Activated T-helper 17 cell treated with anti-CD3 and anti-CD28 coated beads, Interleukin-2, amount 50 U/mL, for 72 hours (primary cell): ENCODE data around the gene MEGF6. TPM values are rescaled to one million over a fixed set of nuclear protein-coding genes. Genes with fewer than 3 reads are reported as not detected.

ENCODE experiments used
- ATAC-seq: fragments of 150-1000 bp; cut with Tn5 transposase; replicated peaks from 2 replicates; pipeline ENCODE4 v1.10.0; 2021; ENCODE audit warnings: mild to moderate bottlenecking, moderate library complexity
- H3K27ac Mint-ChIP-seq: one replicate; pipeline ENCODE4 v1.8.0; 2022; ENCODE audit warnings: mixed read lengths
- H3K27me3 Mint-ChIP-seq: one replicate; pipeline ENCODE4 v1.8.0; 2022; ENCODE audit warnings: mixed read lengths
- H3K36me3 Mint-ChIP-seq: one replicate; pipeline ENCODE4 v1.8.0; 2022; ENCODE audit warnings: low read depth, mild to moderate bottlenecking, mixed read lengths
- H3K4me1 Mint-ChIP-seq: one replicate; pipeline ENCODE4 v1.8.0; 2022; ENCODE audit warnings: mixed read lengths
- H3K4me3 Mint-ChIP-seq: one replicate; pipeline ENCODE4 v1.8.0; 2022; ENCODE audit warnings: mild to moderate bottlenecking, mixed read lengths
- H3K9me3 Mint-ChIP-seq: one replicate; pipeline ENCODE4 v1.8.0; 2022; ENCODE audit warnings: mixed read lengths
- total RNA-seq, 2 donors: library from RNA; stranded (reverse); gene quantifications; one replicate each; pipeline ENCODE4 v1.2.3, GENCODE V29; 2022

The MEGF6 gene
- total RNA-seq, 2 donors from 2014 or later: 5.0 to 9.7 TPM

DNA sequence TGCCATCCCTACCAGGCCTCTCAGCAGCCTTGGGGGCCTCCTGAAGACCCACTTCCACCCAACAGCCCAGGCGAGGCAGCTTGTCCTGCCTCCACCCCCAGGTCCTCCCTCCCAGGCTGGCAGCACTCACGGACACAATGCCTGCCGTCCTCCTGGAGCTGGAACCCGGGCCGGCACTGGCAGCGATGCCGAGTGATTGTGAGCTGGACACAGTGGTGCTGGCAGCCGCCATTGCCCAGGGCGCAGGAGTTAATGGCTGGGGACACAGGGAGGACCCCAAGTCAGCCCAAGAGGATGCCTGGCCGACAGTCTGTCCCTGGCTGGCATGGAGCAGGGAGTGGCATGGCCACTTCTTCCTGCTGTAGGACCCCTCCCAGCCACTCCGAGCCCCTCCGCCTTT lies 96.0 kb downstream of the MEGF6 start:
- Mint-ChIP-seq H3K27ac (no peak overlapping the region), H3K4me3 (no peak overlapping the region), H3K36me3 (no peaks in the 10 kb centered on the region), H3K9me3 (no peaks in the 10 kb centered on the region), H3K4me1 (no peaks in the 10 kb centered on the region), H3K27me3 (no peaks in the 10 kb centered on the region)
- no peak for ATAC-seq

- Mint-ChIP-seq H3K4me3 (no peak overlapping the region), H3K9me3 (no peaks in the 10 kb centered on the region), H3K36me3 (no peaks in the 10 kb centered on the region), H3K4me1 (no peaks in the 10 kb centered on the region), H3K27me3 (no peaks in the 10 kb centered on the region), H3K27ac (no peak overlapping the region)
- no peak for ATAC-seq
Observed at GRCh38 chr1:3514404-3514803, 96.9 kb downstream of the MEGF6 start.

GRCh38 chr1:3511856-3512255 lies 99.5 kb downstream of the MEGF6 start:
- no peak for ATAC-seq
- H3K4me3 Mint-ChIP-seq: no peak overlapping the region
- no peaks in the 10 kb centered on the region for H3K4me1 Mint-ChIP-seq
- H3K9me3 Mint-ChIP-seq: no peaks in the 10 kb centered on the region
- H3K36me3 Mint-ChIP-seq: no peaks in the 10 kb centered on the region
- no peak overlapping the region for H3K27ac Mint-ChIP-seq
- H3K27me3 Mint-ChIP-seq: no peaks in the 10 kb centered on the region

GRCh38 chr1:3511306-3511705 lies 100.0 kb downstream of the MEGF6 start:
- Mint-ChIP-seq H3K4me1 (no peaks in the 10 kb centered on the region), H3K36me3 (no peaks in the 10 kb centered on the region), H3K27me3 (no peaks in the 10 kb centered on the region), H3K4me3 (no peak overlapping the region), H3K27ac (no peak overlapping the region), H3K9me3 (no peaks in the 10 kb centered on the region)
- no peak for ATAC-seq

GRCh38 chr1:3510956-3511250 lies 100.4 kb downstream of the MEGF6 start:
- Mint-ChIP-seq H3K27me3 (no peaks in the 10 kb centered on the region), H3K9me3 (no peaks in the 10 kb centered on the region), H3K36me3 (no peaks in the 10 kb centered on the region), H3K4me1 (no peaks in the 10 kb centered on the region), H3K4me3 (no peak overlapping the region), H3K27ac (no peak overlapping the region)
- no peak for ATAC-seq

- H3K4me1 Mint-ChIP-seq: no peaks in the 10 kb centered on the region
- H3K9me3 Mint-ChIP-seq: no peaks in the 10 kb centered on the region
- H3K27me3 Mint-ChIP-seq: no peaks in the 10 kb centered on the region
- no peak overlapping the region for H3K27ac Mint-ChIP-seq
- no peak overlapping the region for H3K4me3 Mint-ChIP-seq
- no peaks in the 10 kb centered on the region for H3K36me3 Mint-ChIP-seq
- ATAC-seq: no peak
Observed at GRCh38 chr1:3510136-3510955, 101.0 kb downstream of the MEGF6 start.

DNA sequence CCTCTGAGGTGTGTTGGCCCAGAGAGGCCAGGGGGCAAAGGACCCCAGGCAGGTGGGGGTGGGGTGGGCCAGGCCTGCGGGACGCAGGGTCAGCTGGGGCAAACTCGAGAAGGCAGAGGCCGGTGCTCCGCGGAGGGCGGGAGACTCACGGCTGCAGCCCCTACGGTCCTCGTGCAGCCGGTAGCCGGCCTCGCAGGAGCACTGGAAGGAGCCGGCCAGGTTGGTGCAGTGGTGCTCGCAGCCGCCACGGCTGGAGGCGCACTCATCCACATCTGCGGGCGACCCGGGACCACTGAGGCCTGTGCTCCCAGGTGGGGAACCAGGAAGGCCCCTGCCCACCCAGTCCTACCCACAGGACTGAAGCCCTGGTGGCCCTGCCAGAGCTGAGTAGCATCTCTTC lies 101.6 kb downstream of the MEGF6 start:
- Mint-ChIP-seq H3K36me3 (no peaks in the 10 kb centered on the region), H3K27ac (no peak overlapping the region), H3K9me3 (no peaks in the 10 kb centered on the region), H3K4me3 (no peak overlapping the region), H3K4me1 (no peaks in the 10 kb centered on the region), H3K27me3 (no peaks in the 10 kb centered on the region)
- ATAC-seq: no peak

DNA sequence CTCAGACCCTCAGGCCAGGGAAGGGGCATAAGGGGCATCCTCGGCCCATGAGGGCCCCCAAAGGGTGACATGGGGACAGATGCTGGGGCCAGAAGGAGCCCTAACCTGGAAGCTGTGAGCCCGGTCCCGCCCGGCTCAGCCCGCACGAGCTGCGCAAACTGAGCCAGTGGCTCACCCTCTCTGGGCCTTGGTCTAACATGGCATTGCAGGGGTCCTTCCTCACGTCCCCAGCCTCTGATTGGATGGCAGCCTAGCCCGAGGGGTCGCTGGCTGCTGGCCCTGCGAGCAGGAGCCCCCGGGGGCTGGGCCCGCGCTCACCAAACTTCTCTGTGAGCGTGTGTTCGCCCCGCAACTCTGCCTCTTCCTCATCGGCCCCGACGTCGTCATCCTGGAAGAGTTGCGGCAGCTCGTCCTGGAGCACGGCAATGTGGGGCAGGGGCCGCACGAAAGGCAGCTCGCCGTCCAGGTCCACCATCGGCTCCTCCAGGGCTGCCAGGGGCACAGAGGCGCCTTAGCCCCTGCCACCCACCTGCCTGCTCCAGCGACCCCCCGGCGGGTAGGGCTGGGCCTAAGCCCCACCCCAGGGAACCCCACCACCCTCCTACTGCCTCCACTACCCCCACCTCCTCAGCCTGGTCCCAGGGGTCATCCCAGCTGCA lies 102.4 kb downstream of the MEGF6 start:
- H3K4me3 Mint-ChIP-seq: no peak overlapping the region
- H3K36me3 Mint-ChIP-seq: no peaks in the 10 kb centered on the region
- no peak overlapping the region for H3K27ac Mint-ChIP-seq
- H3K27me3 Mint-ChIP-seq: no peaks in the 10 kb centered on the region
- no peak for ATAC-seq
- no peaks in the 10 kb centered on the region for H3K4me1 Mint-ChIP-seq
- H3K9me3 Mint-ChIP-seq: no peaks in the 10 kb centered on the region

GRCh38 chr1:3507636-3508275 lies 103.6 kb downstream of the MEGF6 start:
- Mint-ChIP-seq H3K4me1 (no peaks in the 10 kb centered on the region), H3K4me3 (no peak overlapping the region), H3K9me3 (no peaks in the 10 kb centered on the region), H3K27ac (no peak overlapping the region), H3K27me3 (no peaks in the 10 kb centered on the region), H3K36me3 (no peaks in the 10 kb centered on the region)
- ATAC-seq: no peak

DNA sequence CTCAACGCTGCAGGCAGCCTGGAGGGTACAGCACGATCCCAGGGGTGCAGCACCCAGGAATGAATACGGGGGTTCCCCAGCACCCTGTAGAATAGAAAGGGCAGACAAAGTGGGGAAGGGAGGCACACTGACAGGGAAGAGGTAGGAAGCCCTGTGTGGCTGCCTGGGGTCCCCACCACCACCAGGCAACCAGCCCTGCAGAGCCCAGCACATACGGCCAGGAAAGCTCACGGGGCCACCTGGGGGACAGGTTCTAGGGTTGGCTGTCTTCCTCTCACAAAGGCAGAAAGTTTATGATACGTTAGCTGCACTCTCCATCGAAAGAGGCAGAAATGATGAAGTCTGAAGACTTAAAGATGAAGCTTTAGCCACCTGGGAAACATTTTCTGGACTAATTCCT lies 104.4 kb downstream of the MEGF6 start:
- Mint-ChIP-seq H3K4me3 (no peak overlapping the region), H3K27ac (no peak overlapping the region), H3K36me3 (no peaks in the 10 kb centered on the region), H3K4me1 (no peaks in the 10 kb centered on the region), H3K9me3 (no peaks in the 10 kb centered on the region), H3K27me3 (no peaks in the 10 kb centered on the region)
- no peak for ATAC-seq

DNA sequence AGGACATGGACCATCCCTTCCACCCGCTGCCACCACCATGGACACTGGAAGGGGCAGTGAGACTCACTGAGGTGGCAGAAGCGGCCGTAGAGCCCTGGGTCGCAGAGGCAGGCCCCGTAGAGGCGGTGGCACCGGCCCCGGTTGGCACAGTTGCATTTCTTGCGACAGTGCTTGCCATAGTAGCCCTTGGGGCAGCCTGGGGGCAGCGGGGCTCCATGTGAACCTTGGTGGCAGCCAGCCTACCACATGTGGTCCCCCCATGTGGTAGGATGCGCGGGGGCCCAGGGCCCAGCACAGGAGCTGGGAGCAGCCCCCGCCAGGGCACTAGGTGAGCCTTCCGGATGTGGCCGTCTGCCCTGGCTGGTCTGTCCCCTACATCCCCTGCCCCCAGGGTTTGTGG lies 105.3 kb downstream of the MEGF6 start:
- ATAC-seq: no peak
- Mint-ChIP-seq H3K36me3 (no peaks in the 10 kb centered on the region), H3K27ac (no peak overlapping the region), H3K4me3 (no peak overlapping the region), H3K9me3 (no peaks in the 10 kb centered on the region), H3K4me1 (no peaks in the 10 kb centered on the region), H3K27me3 (no peaks in the 10 kb centered on the region)

DNA sequence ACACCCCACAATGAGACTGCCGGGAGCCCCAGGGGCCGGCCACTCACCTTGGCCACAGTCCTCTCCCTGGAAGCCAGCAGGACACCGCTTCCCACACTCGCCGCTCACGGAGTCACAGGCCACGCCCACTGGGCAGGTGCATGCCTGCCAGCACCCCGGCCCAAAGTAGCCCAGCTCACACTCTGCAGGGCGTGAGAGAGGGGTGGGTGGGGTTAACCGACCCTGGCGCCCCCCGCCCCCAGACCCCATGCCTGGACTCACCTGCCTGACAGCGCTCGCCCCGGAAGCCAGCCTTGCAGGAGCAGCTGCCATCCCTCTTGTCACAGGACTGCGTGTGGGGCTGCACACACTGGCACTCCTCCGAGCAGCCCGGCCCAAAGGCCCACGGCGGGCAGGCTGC lies 106.1 kb downstream of the MEGF6 start:
- no peaks in the 10 kb centered on the region for H3K36me3 Mint-ChIP-seq
- no peaks in the 10 kb centered on the region for H3K4me1 Mint-ChIP-seq
- H3K27ac Mint-ChIP-seq: no peak overlapping the region
- H3K4me3 Mint-ChIP-seq: no peak overlapping the region
- no peaks in the 10 kb centered on the region for H3K27me3 Mint-ChIP-seq
- ATAC-seq: no peak
- no peaks in the 10 kb centered on the region for H3K9me3 Mint-ChIP-seq

DNA sequence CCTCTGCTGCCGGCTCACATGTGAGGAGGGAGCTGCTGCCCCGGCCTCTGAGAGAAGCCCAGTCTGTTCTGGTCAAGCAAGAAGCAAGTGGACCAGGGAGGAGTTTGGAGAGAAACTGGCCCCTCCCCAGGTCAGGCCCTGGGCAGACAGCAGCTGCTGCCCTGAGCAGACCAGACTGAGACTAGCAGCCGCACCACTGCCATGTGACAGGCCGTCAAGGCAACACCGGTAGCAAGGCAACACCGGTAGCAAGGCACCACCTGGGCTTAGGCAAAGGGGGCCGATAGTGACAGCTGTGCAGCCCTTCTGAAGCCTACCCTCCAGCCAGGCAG lies 106.5 kb downstream of the MEGF6 start:
- no peaks in the 10 kb centered on the region for H3K9me3 Mint-ChIP-seq
- no peak overlapping the region for H3K4me3 Mint-ChIP-seq
- H3K27ac Mint-ChIP-seq: no peak overlapping the region
- H3K4me1 Mint-ChIP-seq: no peaks in the 10 kb centered on the region
- H3K27me3 Mint-ChIP-seq: no peaks in the 10 kb centered on the region
- no peaks in the 10 kb centered on the region for H3K36me3 Mint-ChIP-seq
- ATAC-seq: no peak

- no peaks in the 10 kb centered on the region for H3K27me3 Mint-ChIP-seq
- no peak for ATAC-seq
- no peaks in the 10 kb centered on the region for H3K4me1 Mint-ChIP-seq
- no peaks in the 10 kb centered on the region for H3K36me3 Mint-ChIP-seq
- H3K27ac Mint-ChIP-seq: no peak overlapping the region
- no peaks in the 10 kb centered on the region for H3K9me3 Mint-ChIP-seq
- no peak overlapping the region for H3K4me3 Mint-ChIP-seq
Observed at GRCh38 chr1:3504151-3504821, 107.0 kb downstream of the MEGF6 start.

GRCh38 chr1:3503525-3503886 lies 107.8 kb downstream of the MEGF6 start:
- H3K4me1 Mint-ChIP-seq: no peaks in the 10 kb centered on the region
- no peaks in the 10 kb centered on the region for H3K9me3 Mint-ChIP-seq
- no peak overlapping the region for H3K4me3 Mint-ChIP-seq
- H3K36me3 Mint-ChIP-seq: no peaks in the 10 kb centered on the region
- no peaks in the 10 kb centered on the region for H3K27me3 Mint-ChIP-seq
- no peak for ATAC-seq
- no peak overlapping the region for H3K27ac Mint-ChIP-seq
